Anterior cingulate cortex (tissue), 58 donors: ENCODE measurements around the gene HECW1.
"Not testable (repeated sequence)": the region's sequence is repeated elsewhere in the genome, so short reads cannot be mapped to it uniquely, and the experiment has no call there.

Source experiments
- DNase-seq, 58 donors: peaks; one replicate each; lab custom pipeline; 2025; lab: John Stamatoyannopoulos, UW

The HECW1 gene

GRCh38 chr7:43557831-43558495, 445.5 kb downstream of the HECW1 start:
- DNase-seq = no peak

DNA sequence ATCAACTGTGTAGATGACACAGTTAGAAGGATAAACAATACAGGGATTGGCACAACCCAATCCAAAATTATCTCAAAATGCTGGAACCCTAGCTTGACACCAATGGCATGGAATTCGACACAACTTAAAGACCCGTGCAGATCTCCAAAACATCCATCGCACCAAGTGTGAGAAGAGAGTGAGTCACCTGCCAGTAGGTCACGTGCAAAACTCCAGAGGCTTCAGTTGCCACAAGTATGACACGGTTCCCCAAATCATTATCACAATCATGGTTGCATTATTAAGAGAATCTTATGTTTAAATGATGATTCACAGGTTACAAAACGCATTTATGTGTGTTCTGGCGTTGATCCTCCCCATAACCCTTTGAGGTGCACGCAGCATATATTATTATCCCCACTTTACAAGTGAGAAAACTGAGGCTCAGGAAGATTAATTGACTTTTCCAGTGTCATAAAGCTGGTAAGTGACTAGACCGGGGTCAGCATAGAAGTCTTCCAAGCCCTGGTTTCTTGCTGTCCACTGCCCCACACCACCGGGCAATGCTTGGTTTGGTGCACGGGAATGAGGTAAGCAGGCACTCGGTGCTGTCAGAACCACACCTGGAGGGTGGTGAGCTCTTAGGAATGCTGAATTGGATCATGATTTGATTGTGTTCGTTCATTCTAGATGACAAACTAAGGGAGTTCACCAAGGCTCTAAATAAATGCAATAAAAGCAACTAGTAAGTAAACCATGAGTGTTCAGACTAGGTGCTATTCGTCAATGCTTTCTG, 446.9 kb downstream of the HECW1 start:
- no peak for DNase-seq

- no peak for DNase-seq
These were observed 447.5 kb downstream of the HECW1 start for GRCh38 chr7:43559946-43560335.

DNA sequence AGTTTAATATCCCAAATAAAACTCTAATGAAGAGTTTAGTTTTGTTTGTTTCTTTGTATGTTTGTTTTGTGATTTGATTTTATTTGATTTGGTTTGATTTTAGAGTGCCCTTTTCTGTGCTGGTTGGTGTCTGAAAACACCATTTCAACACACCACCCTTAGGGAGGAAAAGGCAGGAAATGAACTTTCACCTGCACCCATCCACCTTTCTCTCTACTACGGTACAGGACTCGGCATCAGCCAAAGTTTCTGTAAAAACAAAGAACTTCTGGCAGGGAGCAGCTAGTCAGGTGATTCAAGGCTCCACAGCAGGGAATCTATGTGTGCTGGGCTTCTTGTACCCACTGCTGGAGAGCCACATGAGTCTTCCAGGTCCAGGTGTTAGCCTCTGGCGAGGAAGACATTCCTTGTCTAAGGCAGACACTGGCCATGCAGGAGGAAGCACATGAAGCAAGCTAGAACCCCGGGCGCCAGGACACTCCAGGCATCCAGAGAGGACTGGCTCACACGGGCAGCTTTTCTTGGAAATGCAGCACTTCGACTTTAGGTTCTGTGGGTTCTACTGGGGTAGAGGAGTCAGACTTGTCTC, 448.4 kb downstream of the HECW1 start:
- no peak for DNase-seq

GRCh38 chr7:43562383-43562782, 449.9 kb downstream of the HECW1 start:
- no peak for DNase-seq

DNA sequence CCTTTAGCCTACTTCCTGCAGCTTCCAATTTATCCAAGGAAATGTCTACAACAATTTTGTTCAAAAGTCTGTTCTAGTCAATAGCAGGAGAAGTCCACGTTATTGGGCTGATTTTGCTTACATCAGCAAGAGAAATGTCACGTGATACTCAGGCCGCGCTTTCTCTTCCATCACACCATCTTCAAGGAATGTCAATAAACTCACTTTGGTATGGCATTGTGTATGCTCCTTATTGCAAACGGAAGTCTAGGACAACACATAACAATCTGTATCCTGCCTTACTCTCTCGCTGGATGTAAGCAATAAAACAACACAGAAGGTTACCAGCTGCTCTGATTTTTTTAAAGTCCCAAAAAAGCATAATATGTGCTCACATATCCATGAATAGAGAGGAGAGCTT, 453.3 kb downstream of the HECW1 start:
- no peak for DNase-seq

GRCh38 chr7:43568529-43568928, 456.1 kb downstream of the HECW1 start:
- DNase-seq = no peak

DNA sequence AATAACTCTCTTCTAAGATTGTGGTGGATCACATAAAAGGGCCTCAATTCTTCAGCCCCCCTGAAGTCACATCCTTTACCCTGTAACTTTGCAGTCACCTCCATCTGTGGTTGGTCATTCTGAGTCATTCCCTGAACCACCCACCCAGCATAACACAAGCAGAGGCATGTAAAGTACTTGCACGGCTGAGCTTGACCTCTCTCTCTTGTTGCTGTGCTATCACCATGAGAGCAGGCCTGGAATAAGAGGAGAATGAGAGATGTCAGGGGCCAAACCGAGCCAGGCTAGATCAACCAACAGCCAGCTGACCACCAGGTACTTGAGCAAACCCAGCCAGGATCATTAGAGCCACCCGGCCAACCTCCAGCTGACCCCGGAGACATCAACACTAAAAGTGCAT, 457.0 kb downstream of the HECW1 start:
- no peak for DNase-seq

GRCh38 chr7:43570688-43571365, 458.4 kb downstream of the HECW1 start:
- DNase-seq = no peak

- peak in 13 of 58 donors; percentile 3 to 44 (median 24) for DNase-seq
These were observed 460.1 kb downstream of the HECW1 start for GRCh38 chr7:43572516-43573049.

DNA sequence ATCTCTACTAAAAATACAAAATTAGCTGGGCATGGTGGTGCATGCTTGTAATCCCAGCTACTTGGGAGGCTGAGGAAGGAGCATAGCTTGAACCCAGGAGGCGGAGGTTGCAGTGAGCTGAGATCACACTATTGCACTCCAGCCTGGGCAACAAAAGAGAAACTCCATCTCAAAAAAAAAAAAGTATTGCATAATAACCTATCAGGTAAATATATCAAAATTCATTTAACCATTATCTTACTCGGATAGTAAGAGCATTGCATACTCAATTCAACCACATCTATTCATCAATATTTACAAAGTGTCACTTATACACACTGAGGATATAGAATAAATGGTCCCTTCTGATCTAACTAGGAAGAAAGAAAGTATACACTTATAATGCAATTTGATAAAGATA, 461.4 kb downstream of the HECW1 start:
- DNase-seq = not testable (repeated sequence)

DNA sequence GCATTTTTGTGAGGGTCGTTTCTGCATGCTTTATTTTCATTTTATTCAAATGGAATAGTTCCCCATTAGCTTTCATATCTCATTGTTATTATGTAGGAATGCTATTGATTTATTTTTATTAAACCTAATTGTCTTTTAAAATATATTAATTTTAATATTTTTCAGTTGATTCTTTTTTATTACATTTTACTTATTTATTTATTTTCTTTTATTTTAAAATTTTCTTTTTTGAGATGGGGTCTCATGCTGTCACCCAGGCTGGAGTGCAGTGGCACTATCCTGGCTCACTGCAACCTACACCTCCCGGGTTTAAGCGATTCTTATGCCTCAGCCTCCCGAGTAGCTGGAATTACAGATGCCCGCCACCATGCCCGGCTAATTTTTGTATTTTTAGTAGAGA, 463.1 kb downstream of the HECW1 start:
- DNase-seq = no peak

GRCh38 chr7:43576241-43576640, 463.8 kb downstream of the HECW1 start:
- no peak for DNase-seq

- no peak for DNase-seq
These were observed 465.1 kb downstream of the HECW1 start for GRCh38 chr7:43577485-43577951.

DNA sequence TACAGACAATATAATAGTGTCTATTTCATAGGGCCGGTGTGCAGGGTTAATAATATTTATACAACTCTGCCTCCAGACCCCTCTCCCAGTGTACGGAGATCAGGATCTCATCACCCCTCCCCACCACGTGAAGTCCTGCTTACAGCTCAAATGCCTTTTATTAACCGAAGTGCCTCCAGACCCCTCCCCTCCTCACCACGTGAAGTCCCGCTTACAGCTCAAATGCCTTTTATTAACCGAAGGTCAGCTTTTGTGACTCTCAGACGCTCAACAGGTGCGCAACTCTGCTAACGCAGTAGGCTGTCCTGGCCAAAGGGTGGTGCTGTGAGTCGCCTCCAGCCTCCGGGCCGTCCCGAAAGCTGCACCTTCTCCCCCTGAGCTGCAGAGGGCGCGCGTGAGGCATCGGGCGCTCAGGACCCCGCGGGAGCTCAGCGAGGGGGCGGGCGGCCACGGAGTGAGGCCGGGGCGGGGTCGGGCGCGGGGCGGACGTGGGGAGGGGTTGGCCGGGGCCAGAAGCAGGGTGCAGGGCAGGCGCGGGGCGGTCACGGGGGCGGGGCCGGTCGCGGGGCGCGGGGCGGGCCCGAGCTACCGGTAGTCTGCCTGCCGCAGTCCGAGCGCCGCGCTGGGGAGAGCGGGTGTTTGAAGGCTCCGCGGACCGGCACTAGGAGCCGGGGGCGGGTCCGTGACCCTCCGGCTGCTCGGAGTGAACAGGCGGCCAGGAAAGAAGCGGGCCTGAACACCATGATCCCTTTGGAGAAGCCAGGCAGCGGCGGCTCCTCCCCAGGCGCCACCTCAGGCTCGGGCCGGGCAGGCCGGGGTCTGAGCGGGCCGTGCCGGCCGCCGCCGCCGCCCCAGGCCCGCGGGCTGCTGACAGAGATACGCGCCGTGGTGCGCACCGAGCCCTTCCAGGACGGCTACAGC, 470.3 kb downstream of the HECW1 start, which contains the start of gene STK17A:
Gene STK17A, plus strand, starts transcription at position 606 of the 921 bp plus-strand sequence. Its CDS starts 136 bp downstream, at position 742.
- peak; percentile 45 to 96 (median 87) for DNase-seq

DNA sequence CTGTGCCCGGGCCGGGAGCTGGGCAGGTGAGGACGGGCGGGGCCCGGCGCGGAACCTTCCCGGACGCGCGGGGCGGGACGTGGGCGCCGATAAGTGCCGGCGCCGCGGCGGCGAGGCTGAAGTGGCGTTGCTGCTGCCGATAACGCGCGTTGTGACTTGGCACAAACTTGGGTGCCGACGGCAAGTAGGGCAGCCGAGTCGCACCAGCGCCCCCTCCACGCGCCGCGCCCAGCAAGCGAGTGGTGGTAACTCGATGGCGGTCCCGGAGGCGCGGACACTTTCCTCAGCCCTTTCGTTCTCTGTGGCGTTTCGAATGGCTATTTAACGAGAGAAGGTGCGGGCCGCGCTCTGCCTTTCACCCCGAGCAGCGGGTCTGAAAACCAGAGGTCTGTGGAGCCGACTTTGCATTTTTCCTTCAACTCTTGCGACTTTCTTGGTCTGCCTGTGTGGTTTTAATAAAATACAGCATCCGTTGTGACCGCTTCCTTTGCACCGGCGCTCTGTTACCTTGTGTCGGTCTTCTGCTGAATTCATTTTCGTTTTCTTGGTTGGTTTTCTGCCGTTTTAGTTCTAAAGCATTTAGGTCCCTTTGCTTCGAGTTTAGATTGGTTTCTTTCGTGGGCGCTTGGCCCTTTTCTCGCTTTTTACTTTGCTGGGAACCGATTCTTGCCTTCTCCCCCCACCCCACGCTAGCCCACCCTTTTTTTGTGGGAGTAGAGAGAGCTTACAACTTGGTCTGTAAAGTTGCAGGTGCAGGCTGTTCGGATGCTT, 471.2 kb downstream of the HECW1 start:
- peak in 56 of 58 donors; percentile 7 to 71 (median 50) for DNase-seq

GRCh38 chr7:43584195-43584586, 471.7 kb downstream of the HECW1 start:
- DNase-seq = peak in 3 of 58 donors; percentile 8 to 34 (median 20)

GRCh38 chr7:43584733-43585132, 472.3 kb downstream of the HECW1 start:
- DNase-seq = not testable (repeated sequence)

DNA sequence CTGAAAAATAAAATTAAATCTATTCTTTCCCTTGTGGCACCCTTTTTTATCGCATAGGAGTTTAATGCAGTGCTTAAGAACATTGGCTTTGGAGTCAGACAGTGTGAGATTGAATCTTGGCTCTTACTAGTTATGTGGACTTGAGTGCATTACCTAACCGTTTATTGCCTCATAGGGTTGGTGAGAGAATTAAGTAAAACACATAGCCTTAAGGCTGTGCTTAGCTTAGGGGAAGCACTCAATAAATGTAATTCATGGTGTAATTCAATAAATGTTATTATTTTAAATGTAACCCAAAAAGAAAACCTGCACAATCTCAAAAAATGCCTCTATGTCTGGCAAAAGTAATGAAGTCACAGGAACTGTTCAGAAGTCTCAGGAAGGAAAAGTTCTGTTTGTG, 473.1 kb downstream of the HECW1 start:
- no peak for DNase-seq
